T-helper 2 cell treated with Interferon-gamma antibody and Interleukin-4, amounts not matched to agents 100 ng/mL and 5 ng/mL, for 36 hours (primary cell): ENCODE results near the gene EEFSEC. TPM values are rescaled to one million over a fixed set of nuclear protein-coding genes. Genes with fewer than 3 reads are reported as not detected.

Source experiments
- intact Hi-C: fragments of 100-400 bp; cut with micrococcal nuclease; formaldehyde crosslinking; loops from one replicate; pipeline ENCODE4 v1.15.1; 2023
- total RNA-seq: library from RNA; stranded (reverse); gene quantifications from 2 replicates; pipeline ENCODE4 v1.2.3, GENCODE V29; 2022

EEFSEC gene
- total RNA-seq, 1 donor from 2014 or later = 18.2 TPM

DNA sequence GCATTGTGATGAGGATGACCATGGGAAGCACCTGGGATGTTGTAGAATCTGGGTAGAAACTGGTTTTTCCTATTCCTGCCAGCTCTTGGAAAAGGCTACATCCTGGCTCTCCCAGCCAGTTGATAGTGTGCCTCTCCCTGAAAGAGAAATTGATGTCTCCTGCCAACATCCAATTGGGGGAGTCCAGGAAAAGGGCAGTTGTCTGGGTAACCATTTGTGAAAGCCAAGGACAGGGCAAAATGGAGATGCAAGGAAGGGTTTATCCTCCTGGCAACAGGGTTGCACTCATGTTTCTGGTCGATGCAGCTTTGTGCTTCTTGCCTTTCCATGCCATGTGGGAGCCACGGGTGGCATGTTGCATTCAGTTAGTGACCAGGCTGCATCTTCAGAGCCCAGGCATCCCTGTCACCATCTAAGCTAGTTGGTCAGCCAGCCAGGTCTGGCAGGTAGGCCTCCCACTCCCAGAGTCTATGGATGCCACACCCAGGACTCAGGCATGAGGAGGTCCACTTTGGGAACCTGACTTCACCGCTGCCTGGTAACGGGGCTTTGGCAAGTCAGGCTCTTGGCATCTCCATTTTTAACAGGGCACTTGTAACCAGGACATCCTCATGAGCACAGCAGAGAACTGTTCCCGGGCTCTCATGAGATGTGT lies 159.9 kb downstream of the EEFSEC start:
- intact Hi-C loops = no loop called here

- intact Hi-C loops = no loop called here
These were observed 160.7 kb downstream of the EEFSEC start for GRCh38 chr3:128313935-128314334.

GRCh38 chr3:128315313-128315712 lies 162.0 kb downstream of the EEFSEC start:
- intact Hi-C loops = no loop called here

GRCh38 chr3:128316481-128316891 lies 163.2 kb downstream of the EEFSEC start:
- intact Hi-C loops = no loop called here

DNA sequence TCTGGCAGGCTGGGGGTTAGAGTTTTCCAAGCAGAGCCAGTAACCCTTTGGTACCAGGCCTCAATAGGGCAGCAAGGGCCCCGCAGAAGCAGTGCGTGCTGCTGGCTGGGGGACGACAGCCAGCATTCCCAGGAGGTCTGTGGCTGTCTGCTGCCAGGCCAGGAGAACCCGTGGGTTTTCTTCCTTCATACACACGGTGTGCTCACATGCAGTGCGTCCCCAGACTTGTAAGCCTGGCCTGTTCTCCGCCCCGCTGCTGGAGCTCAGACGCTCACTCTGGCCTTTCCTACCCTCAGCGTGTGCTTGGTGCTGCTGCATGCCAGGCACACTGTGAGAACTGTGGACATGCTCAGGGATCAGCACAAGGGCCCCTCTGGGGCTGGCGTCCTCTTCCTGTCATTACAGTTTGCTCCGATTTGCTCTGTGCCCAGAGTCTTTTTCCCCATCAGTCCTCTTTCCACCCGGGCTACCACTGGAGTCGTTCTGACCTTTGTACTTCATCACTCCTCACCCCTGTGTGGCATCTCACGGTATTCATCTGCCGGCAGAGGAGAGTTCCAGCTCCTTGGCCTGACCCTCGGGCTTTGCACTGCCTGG lies 163.9 kb downstream of the EEFSEC start:
- intact Hi-C loops = no loop called here

- intact Hi-C loops = no loop called here
These were observed 164.5 kb downstream of the EEFSEC start for GRCh38 chr3:128317698-128318231.

DNA sequence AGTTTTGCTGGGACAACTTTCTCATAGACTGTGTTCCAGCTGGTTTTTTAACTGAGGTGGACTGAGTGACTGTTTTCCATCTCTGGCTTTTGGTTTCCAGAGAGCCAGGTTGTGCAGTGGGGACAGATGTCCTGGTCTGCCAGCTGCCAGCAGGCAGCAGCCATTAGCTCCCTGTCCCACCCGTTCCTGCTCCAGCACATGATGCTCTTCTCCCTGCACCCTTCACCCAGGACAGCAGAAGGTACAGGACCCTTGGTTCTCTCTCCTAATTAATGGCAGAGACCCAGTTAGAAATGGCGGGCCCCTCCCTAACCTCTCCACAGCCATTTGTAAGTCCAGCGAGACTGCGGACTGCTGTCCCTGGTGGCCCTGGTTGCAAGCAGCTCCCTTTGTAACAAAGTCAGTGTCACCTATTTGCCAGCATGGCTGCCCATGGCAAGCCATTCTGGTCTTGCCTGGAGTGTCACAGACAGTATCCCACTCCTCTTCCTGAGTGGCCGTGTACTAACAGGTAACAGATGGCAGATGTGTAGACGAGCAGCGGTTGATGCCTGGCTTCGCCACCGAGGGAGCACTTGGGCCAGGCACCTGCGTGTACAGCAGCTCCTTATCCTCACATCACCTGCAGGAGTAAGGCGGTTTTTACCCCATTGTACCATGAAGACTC lies 165.1 kb downstream of the EEFSEC start:
- intact Hi-C loops = no loop called here

DNA sequence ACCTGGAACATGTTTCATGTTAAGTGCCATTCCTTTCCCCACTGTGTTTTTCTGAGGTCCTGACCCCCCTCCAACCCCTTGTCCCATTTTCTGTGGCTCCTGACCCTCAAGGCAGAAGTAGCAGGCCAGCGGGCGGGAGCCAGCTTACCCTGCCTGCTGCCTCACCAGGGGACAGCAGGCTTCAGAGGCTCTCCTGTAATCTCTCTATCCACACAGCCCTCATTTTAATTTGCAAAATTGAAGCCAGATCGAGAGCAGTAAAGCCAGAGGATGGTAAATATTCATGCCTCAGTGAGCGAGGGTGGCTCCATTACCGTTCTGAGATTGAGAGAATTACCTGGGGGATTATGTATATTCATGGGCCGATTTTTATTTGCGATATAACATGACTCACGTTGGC lies 165.8 kb downstream of the EEFSEC start:
- intact Hi-C loops = no loop called here

GRCh38 chr3:128319741-128320141 lies 166.5 kb downstream of the EEFSEC start:
- intact Hi-C loops = no loop called here

GRCh38 chr3:128320551-128321340 lies 167.5 kb downstream of the EEFSEC start:
- intact Hi-C loops = no loop called here

GRCh38 chr3:128321418-128321817 lies 168.1 kb downstream of the EEFSEC start:
- intact Hi-C loops = no loop called here

DNA sequence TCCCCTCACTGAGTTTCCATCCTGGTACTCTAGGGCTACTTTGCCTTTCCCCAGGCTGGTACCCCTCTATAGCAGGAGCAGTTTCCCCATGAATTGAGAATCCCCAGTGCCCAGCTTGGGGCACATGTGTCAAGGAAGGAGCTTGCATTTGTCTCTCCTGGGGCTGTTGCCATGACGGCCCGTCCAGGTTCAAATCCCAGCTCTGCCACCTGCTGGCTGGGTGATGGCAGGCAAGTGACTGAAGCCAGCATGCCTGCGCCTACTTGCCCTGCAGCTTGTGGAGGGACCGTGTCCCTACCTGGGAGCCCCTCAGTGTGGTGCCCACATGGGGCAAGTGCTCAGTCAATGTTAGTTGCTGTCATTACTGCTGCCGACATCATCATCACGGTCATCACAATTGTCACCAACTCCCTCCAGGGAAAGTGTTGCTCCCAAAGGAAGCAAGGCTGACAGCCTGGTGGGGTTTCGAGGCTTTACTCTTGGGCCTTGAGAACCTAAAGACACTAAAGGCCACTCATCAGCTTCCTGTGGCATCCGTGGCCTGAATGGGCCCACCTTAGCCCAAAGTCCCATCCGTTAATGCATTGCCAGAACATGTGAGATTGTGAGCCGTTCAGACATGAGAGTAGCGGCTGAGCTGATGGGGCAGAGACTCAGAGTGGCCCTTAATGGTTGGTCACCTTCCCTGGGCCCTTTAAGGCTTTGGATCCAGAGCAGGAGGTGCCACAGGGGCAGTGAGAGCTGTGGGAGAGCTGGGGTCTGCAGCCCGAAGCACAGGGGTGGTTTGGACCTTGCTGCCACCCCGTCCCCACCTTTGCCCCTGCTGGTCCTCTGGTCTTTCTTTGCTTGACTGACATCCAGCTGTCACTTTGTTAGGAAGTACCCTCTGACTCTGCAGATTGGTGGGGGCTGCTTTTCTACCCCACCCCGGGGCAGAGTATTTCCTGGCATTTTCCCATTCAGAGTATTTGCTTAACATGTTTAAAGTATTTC lies 169.0 kb downstream of the EEFSEC start:
- intact Hi-C loops = loop anchor here (1.0 kb wide), 1 partner anchor 227 kb away; no protein-coding TSS in a partner anchor

- intact Hi-C loops = no loop called here
These were observed 170.2 kb downstream of the EEFSEC start for GRCh38 chr3:128323206-128324081.

GRCh38 chr3:128324911-128325592 lies 171.8 kb downstream of the EEFSEC start:
- intact Hi-C loops = no loop called here

DNA sequence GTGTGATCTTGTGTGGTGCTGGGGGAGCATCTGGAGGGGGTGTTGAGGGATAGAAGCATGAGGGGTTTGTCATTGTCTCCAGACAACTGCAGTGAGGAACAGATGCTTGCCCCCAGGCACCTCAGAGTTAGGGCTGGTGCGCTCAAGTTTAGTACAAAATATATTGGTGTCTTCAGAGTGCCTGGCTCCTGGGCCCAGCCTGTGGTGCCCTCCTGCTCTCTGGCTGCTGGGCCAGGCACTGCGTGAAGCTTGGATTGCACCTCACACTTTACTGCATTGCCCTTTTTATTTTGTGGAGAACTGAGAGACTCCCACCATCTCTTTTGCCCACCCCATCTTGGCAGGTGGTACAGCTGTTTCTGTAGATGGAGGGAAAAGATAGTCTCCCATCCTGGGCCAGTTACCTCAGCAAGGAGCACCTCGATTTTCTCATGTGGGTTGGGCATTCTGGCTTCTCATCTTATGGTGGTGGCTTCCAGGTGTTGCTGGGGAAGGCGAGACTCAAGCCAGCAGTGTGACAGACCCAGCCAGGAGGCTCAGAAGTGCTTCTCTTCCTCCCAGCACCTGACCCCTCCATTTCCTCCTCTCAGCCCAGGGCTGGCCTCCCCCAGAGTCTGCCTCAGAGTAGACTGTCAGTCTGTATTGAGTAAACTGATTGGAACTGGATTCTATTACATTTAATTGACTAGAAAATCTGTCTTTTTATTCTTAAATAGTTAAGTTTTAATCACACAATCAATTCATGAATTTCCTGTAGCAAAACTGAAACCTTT lies 173.0 kb downstream of the EEFSEC start:
- intact Hi-C loops = no loop called here

GRCh38 chr3:128327606-128328031 lies 174.3 kb downstream of the EEFSEC start:
- intact Hi-C loops = no loop called here

- intact Hi-C loops = no loop called here
These were observed 175.5 kb downstream of the EEFSEC start for GRCh38 chr3:128328546-128329458.
